HG02763 (cell line): ENCODE results near the gene UCN.
"Not testable (repeated sequence)": the region's sequence is repeated elsewhere in the genome, so short reads cannot be mapped to it uniquely, and the experiment has no call there.

Experiments used
- ATAC-seq: cut with Tn5 transposase; IDR thresholded peaks from one replicate; pipeline ENCODE4 v1.9.1; 2021; ENCODE audit warnings: mild to moderate bottlenecking, moderate library complexity; ENCODE audit not compliant: unreplicated experiment

The UCN gene

GRCh38 chr2:27315122-27315521, 6.9 kb upstream of the UCN start:
- ATAC-seq: no peak

- no peak for ATAC-seq
Measured at GRCh38 chr2:27314709-27315108, 6.5 kb upstream of the UCN start.

- no peak for ATAC-seq
Measured at GRCh38 chr2:27313882-27314645, 5.8 kb upstream of the UCN start.

- ATAC-seq: no peak
Measured at GRCh38 chr2:27312152-27312551, 3.9 kb upstream of the UCN start.

GRCh38 chr2:27309651-27310050, 1.4 kb upstream of the UCN start:
- ATAC-seq: no peak

- ATAC-seq: no peak
Measured at GRCh38 chr2:27307545-27308358, 493 bp downstream of the UCN start.

DNA sequence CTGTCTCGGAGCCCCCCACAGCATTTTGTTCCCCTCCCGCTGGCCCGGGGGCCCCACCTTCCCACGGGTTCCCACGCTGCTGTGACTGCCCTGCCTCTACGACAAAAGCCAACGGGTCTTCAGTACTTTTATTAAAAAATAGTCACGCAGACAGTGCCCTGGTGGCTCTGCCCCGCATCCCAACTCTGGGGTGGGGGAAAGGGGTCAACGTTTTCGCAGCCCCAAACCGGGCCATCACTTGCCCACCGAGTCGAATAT, 1.0 kb downstream of the UCN start:
- ATAC-seq: no peak

DNA sequence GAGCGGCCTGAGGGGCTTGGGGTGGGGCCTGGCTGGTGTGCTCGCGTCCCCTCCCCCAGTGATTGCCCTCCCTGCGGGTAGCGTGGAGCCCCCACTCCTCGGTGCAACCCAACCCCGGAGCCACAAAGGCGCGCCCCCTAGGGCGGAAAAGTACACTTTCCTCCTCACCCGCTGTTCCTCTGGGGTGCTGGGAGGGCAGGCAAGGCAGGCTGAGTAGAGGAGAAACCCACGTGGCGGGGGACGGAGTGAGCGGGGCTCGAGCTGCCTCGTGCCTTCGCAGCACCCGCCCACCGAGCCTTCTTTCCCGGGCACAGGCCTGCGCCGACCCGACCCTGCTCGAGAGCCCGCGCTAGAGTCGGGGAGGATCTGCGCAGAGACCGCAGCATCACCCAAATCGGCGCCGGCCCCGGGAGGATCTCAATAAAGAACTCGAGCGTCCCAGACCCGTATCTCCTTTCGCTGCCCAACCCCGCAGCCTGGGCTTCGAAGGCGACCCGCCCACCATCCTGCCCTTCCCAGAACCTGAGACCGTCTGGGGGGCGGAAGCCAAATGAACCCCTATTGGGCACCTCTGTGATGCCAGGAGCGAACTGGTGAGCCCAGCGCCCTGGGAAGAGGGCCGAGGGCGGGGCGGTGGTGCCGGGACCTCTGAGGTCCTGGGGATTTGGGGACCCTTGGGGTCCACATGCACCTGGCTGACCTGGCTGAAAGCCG, 1.5 kb downstream of the UCN start:
- no peak for ATAC-seq

DNA sequence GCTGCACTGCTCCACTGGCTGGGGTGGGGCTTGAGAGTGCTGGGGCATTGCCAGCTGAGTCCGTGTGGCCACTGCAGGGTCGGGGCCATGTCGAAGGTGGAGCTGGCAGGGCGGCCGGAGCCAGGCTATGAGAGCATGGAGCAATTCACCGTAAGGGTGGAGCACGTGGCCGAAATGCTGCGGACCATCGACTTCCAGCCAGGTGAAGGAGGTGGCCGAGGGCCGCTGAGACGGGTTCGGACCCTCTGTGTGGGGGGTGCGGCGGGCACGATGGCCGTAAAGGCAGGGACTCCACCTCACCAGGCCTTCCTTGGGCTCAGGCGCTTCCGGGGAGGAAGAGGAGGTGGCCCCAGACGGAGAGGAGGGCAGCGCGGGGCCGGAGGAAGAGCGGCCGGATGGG, 2.1 kb downstream of the UCN start:
- ATAC-seq: no peak

GRCh38 chr2:27305516-27305915, 2.7 kb downstream of the UCN start:
- ATAC-seq: no peak

GRCh38 chr2:27304488-27305240, 3.6 kb downstream of the UCN start:
- ATAC-seq: no peak

DNA sequence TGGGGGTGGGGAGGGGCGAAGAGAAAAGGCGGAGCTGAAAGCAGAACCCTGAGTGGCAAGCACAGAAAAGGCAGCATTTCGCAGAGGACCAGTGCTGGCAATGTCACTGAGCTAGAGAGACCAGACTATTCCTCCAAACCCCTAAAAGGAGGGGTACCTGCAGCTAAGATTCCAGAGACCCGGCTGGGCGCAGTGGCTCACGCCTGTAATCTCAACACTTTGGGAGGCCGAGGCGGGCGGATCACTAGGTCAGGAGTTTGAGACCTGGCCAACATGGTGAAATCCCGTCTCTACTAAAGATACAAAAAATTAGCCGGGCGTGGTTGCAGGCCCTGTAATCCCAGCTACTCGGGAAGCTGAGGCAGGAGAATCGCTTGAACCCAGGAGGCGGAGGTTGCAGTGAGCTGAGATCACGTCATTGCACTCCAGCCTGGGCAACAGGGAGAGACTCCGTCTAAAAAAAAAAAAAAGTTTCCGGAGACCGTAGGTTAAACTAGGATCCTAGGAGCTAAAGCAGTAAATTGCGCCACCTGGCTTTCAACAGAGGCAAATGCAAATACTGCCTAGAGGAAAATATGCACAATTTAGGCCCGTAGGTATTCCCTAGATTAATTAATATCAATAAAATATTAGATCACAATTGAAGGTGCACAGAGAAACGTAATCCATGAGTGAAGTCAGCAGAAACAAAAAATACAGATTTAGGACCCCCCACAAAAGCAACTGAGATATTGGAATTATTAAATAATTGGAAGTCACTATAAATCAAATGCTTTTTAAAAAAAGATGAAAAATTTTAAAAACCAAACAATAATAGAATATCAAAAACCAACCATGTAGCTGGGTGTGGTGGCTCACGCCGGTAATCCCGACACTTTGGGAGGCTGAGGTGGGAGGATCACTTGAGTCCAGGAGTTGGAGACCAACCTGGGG, 4.9 kb downstream of the UCN start:
- no peak for ATAC-seq

GRCh38 chr2:27300606-27301005, 7.6 kb downstream of the UCN start:
- ATAC-seq: not testable (repeated sequence)

DNA sequence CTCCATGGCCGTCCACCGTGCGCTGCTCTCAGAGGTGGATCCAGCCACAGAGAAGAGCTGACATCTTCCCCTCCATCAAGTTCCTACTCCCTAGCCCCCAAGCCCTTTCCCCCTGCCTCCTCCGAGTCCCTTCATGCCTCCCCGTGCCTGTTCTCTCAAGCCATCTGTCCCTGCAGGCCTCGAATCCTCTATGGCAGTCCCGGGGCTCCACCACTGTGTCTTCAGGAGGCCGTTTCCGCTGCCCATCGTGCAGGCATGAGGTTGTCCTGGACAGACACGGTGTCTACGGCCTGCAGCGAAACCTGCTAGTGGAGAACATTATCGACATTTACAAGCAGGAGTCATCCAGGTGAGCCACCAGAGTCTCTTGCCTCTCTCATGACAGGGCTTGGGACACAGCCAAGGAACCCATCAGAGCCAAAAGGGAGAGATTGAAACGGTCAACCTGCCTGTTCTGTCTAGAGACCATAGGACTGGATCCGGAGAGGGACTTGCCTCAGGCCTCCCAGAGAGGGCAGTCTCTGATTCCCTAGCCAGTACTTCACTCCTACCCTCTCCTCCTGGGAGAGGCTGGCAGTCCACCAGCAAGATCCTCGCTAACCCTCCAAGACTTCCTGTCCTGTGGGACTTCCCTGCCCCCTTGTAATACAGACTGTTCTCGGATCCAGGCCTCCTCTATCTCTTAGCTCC, 9.7 kb downstream of the UCN start:
- no peak for ATAC-seq

- ATAC-seq: no peak
Measured at GRCh38 chr2:27297195-27297594, 11.1 kb downstream of the UCN start.

DNA sequence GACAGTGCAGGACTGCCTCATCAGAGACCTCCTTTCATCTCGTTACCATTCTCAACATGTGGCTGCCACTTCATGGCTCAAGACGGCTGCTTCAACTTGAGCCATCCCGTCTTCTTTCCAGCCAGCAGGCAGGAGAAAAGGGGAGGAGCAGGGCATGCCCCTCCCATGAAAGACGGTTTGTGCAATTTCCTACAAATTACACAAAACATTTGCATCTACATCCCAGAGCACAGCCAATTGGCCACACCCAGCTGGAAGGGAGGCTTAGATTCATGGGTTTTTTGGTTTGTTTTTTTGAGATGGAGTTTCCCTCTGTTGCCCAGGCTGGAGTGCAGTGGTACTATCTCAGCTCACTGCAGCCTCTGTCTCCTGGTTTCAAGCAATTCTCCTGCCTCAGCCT, 11.8 kb downstream of the UCN start:
- no peak for ATAC-seq

DNA sequence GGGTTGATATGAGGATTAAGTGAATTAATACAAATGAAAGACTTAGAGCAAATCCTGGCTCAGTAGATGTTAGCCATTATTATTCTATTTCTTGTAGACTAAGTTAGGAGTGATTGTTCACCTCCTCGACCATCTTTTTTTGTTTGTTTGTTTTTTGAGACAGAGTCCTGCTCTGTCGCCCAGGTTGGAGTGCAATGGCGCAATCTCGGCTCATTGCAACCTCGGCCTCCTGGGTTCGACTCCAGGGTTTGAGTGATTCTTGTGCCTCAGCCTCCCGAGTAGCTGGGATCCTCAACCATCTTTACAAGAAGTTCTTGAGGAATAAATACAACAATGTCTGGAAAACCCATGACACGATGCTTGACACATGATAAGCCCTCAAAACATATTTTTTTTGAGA, 13.3 kb downstream of the UCN start:
- no peak for ATAC-seq

- no peak for ATAC-seq
Measured at GRCh38 chr2:27291865-27292264, 16.4 kb downstream of the UCN start.

GRCh38 chr2:27290549-27290948, 17.7 kb downstream of the UCN start:
- no peak for ATAC-seq

- ATAC-seq: no peak
Measured at GRCh38 chr2:27288610-27289009, 19.6 kb downstream of the UCN start.
